ENCODE data around the gene CCNB1. TPM values are rescaled to one million over a fixed set of nuclear protein-coding genes. Genes with fewer than 3 reads are reported as not detected.

The CCNB1 gene
- total and polyA plus RNA-seq, 7 donors: 2.3 to 68.1 (median 3.6) TPM

- Histone ChIP-seq H3K9me3 (no peaks in the 10 kb centered on the region), H3K4me1 (no peaks in the 10 kb centered on the region), H3K27me3 (no peaks in the 10 kb centered on the region), H3K36me3 (no peaks in the 10 kb centered on the region), H3K27ac (no peak overlapping the region), H3K4me3 (no peak overlapping the region)
- intact Hi-C loops (cut with DNase I): no loop called here
- DNase-seq: no peak
- WGBS, 2 donors: 95 to 100% methylated on average over 1 of the region's 1 CpG
- TF ChIP-seq EP300 (IDR thresholded peaks at IDR 0.05): no peak
- no peak for TF ChIP-seq POLR2A (IDR thresholded peaks at IDR 0.05)
- TF ChIP-seq POLR2AphosphoS5 (IDR thresholded peaks at IDR 0.05): no peak
- no peak for TF ChIP-seq CTCF (IDR thresholded peaks at IDR 0.05)
Measured at GRCh38 chr5:69202497-69202896, 35.5 kb downstream of the CCNB1 start.

- no peak for DNase-seq
- no peak for TF ChIP-seq POLR2AphosphoS5 (IDR thresholded peaks at IDR 0.05)
- Histone ChIP-seq H3K27ac (no peak overlapping the region), H3K27me3 (no peaks in the 10 kb centered on the region), H3K4me3 (no peak overlapping the region), H3K4me1 (no peaks in the 10 kb centered on the region), H3K9me3 (no peaks in the 10 kb centered on the region), H3K36me3 (no peaks in the 10 kb centered on the region)
- 96% methylated on average over 5 of the region's 5 CpGs for WGBS, 2 donors
- intact Hi-C loops (cut with DNase I): no loop called here
Measured at GRCh38 chr5:69206528-69207190, 39.7 kb downstream of the CCNB1 start.

GRCh38 chr5:69209602-69210001 is 42.7 kb downstream of the CCNB1 start:
- 84 to 92% methylated on average over 2 of the region's 2 CpGs for WGBS, 2 donors
- no peak for DNase-seq
- Histone ChIP-seq H3K27me3 (no peaks in the 10 kb centered on the region), H3K36me3 (no peaks in the 10 kb centered on the region), H3K4me3 (no peak overlapping the region), H3K4me1 (no peaks in the 10 kb centered on the region), H3K27ac (no peak overlapping the region), H3K9me3 (no peaks in the 10 kb centered on the region)
- intact Hi-C loops (cut with DNase I): no loop called here
- TF ChIP-seq POLR2AphosphoS5 (IDR thresholded peaks at IDR 0.05): no peak
- no peak for TF ChIP-seq CTCF (IDR thresholded peaks at IDR 0.05)
- no peak for TF ChIP-seq POLR2A (IDR thresholded peaks at IDR 0.05)
- TF ChIP-seq EP300 (IDR thresholded peaks at IDR 0.05): no peak

GRCh38 chr5:69211200-69211599 is 44.2 kb downstream of the CCNB1 start:
- H3K4me3 ChIP-seq: no peak overlapping the region
- no peaks in the 10 kb centered on the region for H3K36me3 ChIP-seq
- H3K27ac ChIP-seq: no peak overlapping the region
- TF ChIP-seq EP300 (IDR thresholded peaks at IDR 0.05) (no peak), POLR2AphosphoS5 (IDR thresholded peaks at IDR 0.05) (no peak), CTCF (IDR thresholded peaks at IDR 0.05) (no peak), POLR2A (IDR thresholded peaks at IDR 0.05) (no peak)
- H3K4me1 ChIP-seq: no peaks in the 10 kb centered on the region
- no peaks in the 10 kb centered on the region for H3K27me3 ChIP-seq
- DNase-seq: no peak
- 83 to 91% methylated on average over 2 of the region's 2 CpGs for WGBS, 2 donors
- no peaks in the 10 kb centered on the region for H3K9me3 ChIP-seq
- intact Hi-C loops (cut with DNase I): no loop called here

GRCh38 chr5:69212022-69212421 is 45.1 kb downstream of the CCNB1 start:
- no peak for TF ChIP-seq POLR2A (IDR thresholded peaks at IDR 0.05)
- TF ChIP-seq EP300 (IDR thresholded peaks at IDR 0.05): no peak
- no peak for TF ChIP-seq POLR2AphosphoS5 (IDR thresholded peaks at IDR 0.05)
- TF ChIP-seq CTCF (IDR thresholded peaks at IDR 0.05): no peak
- 75 to 85% methylated on average over 2 of the region's 2 CpGs for WGBS, 2 donors

More at GRCh38 chr5:69212022-69212421, 45.1 kb downstream of the CCNB1 start:
- H3K27me3 ChIP-seq: no peaks in the 10 kb centered on the region
- intact Hi-C loops (cut with DNase I): no loop called here
- H3K4me3 ChIP-seq: no peak overlapping the region
- H3K9me3 ChIP-seq: no peaks in the 10 kb centered on the region
- no peaks in the 10 kb centered on the region for H3K4me1 ChIP-seq
- no peak overlapping the region for H3K27ac ChIP-seq
- H3K36me3 ChIP-seq: no peaks in the 10 kb centered on the region
- DNase-seq: no peak
